GM12878 (cell line): ENCODE data around the gene SOWAHC. TPM values are rescaled to one million over a fixed set of nuclear protein-coding genes. Genes with fewer than 3 reads are reported as not detected.

Source experiments
- ATAC-seq: fragments of 200-7000 bp; cut with Tn5 transposase; 3 replicates; pipeline ENCODE4 v1.9.1; 2020; ENCODE audit warnings: mild to moderate bottlenecking, moderate library complexity
- BruUV-seq: library from RNA; stranded (reverse); fragments of 400-500 nt; replicated peaks from 2 replicates; lab custom pipeline; 2021; lab: Mats Ljungman, UMichigan
- CTCF ChIA-PET: fragments of 300-600 bp; sonication (Branson Sonifier 250); formaldehyde crosslinking; extraction: SDS; loops from one replicate; lab custom pipeline; 2021; ENCODE audit warnings: inconsistent platforms; lab: Yijun Ruan, JAX
- POLR2A ChIA-PET: fragments of 350-600 bp; formaldehyde crosslinking; extraction: SDS; loops from one replicate; lab custom pipeline; 2021; ENCODE audit warnings: inconsistent platforms; lab: Charles Lee
- RAD21 ChIA-PET: fragments of 300-600 bp; sonication (Branson Sonifier 250); formaldehyde crosslinking; loops from one replicate; lab custom pipeline; 2023; ENCODE audit warnings: antibody characterized with exemption; ENCODE audit not compliant: unreplicated experiment; lab: Charles Lee
- SMC1A ChIA-PET: fragments of 300-600 bp; sonication (Branson Sonifier 250); formaldehyde crosslinking; loops from one replicate; lab custom pipeline; 2023; ENCODE audit not compliant: unreplicated experiment, uncharacterized antibody; lab: Charles Lee
- DNase-seq: peaks from one replicate; pipeline ENCODE4 v3.0.0-alpha.2; 2011; ENCODE audit warnings: low read depth, low spot score
- FAIRE-seq: peaks from 3 replicates; lab custom pipeline; 2011; peaks lifted over from hg19 to GRCh38; lab: Jason Lieb, UNC
- H2AFZ ChIP-seq: 2 replicates; pipeline ENCODE4 v1.6.0; 2011; ENCODE audit warnings: low read depth, low read length, control low read depth; ENCODE audit not compliant: control insufficient read depth
- H3K27ac ChIP-seq: 2 replicates; pipeline ENCODE4 v1.5.1; 2011; ENCODE audit warnings: control low read depth; ENCODE audit not compliant: control insufficient read depth, insufficient read depth
- H3K27me3 ChIP-seq, 2 experiments: replicated peaks in 1 of 2; 2 replicates each; pipeline versions ENCODE4 v1.6.0 to v1.6.1; 2011; ENCODE audit warnings: low read length in 1 of 2; ENCODE audit not compliant: control insufficient read depth in 2 of 2, insufficient read depth in 2 of 2
- H3K36me3 ChIP-seq, 2 experiments: 2 replicates each; pipeline ENCODE4 v1.5.1; 2011; ENCODE audit warnings: low read length in 1 of 2; ENCODE audit not compliant: control insufficient read depth in 2 of 2, insufficient read depth in 2 of 2
- H3K4me1 ChIP-seq: 2 replicates; pipeline ENCODE4 v1.6.1; 2011; ENCODE audit warnings: mild to moderate bottlenecking, low read length, moderate library complexity, mixed read lengths; ENCODE audit not compliant: control insufficient read depth, insufficient read depth
- H3K4me2 ChIP-seq: 2 replicates; pipeline ENCODE4 v1.6.0; 2011; ENCODE audit warnings: control low read depth; ENCODE audit not compliant: control insufficient read depth, insufficient read depth
- H3K4me3 ChIP-seq: fragments of 200-600 bp; sonication (generic); 2 replicates; pipeline ENCODE4 v1.5.1; 2016
- H3K79me2 ChIP-seq: 2 replicates; pipeline ENCODE4 v1.6.0; 2011; ENCODE audit warnings: low read length; ENCODE audit not compliant: control insufficient read depth, insufficient read depth
- H3K9ac ChIP-seq: 2 replicates; pipeline ENCODE4 v1.8.0; 2011; ENCODE audit warnings: low read length, control low read depth, mixed read lengths; ENCODE audit not compliant: control insufficient read depth, insufficient read depth
- H3K9me3 ChIP-seq: replicated peaks from 3 replicates; pipeline ENCODE4 v1.5.1; 2011; ENCODE audit warnings: mild to moderate bottlenecking, low read length; ENCODE audit not compliant: control insufficient read depth, insufficient read depth
- H4K20me1 ChIP-seq: 2 replicates; pipeline ENCODE4 v1.6.0; 2011; ENCODE audit not compliant: control insufficient read depth, insufficient read depth
- MTA3 ChIP-seq: IDR thresholded peaks from 2 replicates; pipeline ENCODE4 v1.6.1; 2012; ENCODE audit warnings: low read length, inconsistent platforms, borderline replicate concordance
- NFIC ChIP-seq: IDR thresholded peaks from 2 replicates; pipeline ENCODE4 v1.6.1; 2012; ENCODE audit warnings: low read depth, mild to moderate bottlenecking, inconsistent platforms, low read length, moderate library complexity
- RAD51 ChIP-seq: fragments of 450-650 bp; IDR thresholded peaks from 2 replicates; pipeline ENCODE4 v1.6.1; 2016; ENCODE audit warnings: moderate library complexity, mild to moderate bottlenecking, inconsistent platforms
- STAT1 ChIP-seq: fragments of 450-650 bp; conservative IDR thresholded peaks from 2 replicates; pipeline ENCODE4 v1.6.1; 2014; ENCODE audit warnings: antibody characterized with exemption, mild to moderate bottlenecking
- WGBS: methylation state at CpG from one replicate; pipeline ENCODE4 v1.1.6; 2016; ENCODE audit warnings: low lambda C conversion rate; ENCODE audit not compliant: insufficient replicate concordance, insufficient coverage; ENCODE audit errors: missing lambda C conversion rate; 5-methylcytosine and 5-hydroxymethylcytosine counted together
- in situ Hi-C: fragments of 300-500 bp; cut with MboI; formaldehyde crosslinking; loops from 9 replicates; pipeline ENCODE4 v1.14.3; 2018; ENCODE audit warnings: mixed read lengths
- intact Hi-C: fragments of 100-400 bp; cut with micrococcal nuclease; formaldehyde crosslinking; loops from one replicate; pipeline ENCODE4 v1.14.2; 2022; ENCODE audit not compliant: unreplicated experiment
- polyA plus RNA-seq, 11 experiments: library from polyadenylated mRNA; depleted of rRNA in 4 of 11; unstranded in 6 of 11; stranded (reverse) in 5 of 11; fragments of >200 nt; fragmentation: Nextera tagmentation in 4 of 11; fragmentation: Illumina TruSeq in 1 of 11; extraction: Ambion mirVana in 4 of 11; extraction: Trizol in 1 of 11; gene quantifications; 1 replicate in 1 of 11; 2 replicates in 10 of 11; pipeline versions ENCODE4 v1.2.1 to v1.2.3, GENCODE V29; 2011 to 2016; ENCODE audit warnings: inconsistent platforms in 2 of 11, missing spikeins in 2 of 11, low read depth in 1 of 11
- total RNA-seq, 4 experiments: library from RNA; depleted of rRNA in 3 of 4; stranded (reverse); fragments of >200 nt in 3 of 4; fragmentation: Illumina TruSeq in 1 of 4; extraction: Trizol in 1 of 4; gene quantifications; 2 replicates each; pipeline versions ENCODE4 v1.2.1 to v1.2.3, GENCODE V29; 2013 to 2021
- TF ChIP-seq, protein P1 (sequence below): fragments of 450-650 bp; IDR thresholded peaks from 2 replicates; pipeline ENCODE4 v1.6.1; 2017; ENCODE audit warnings: low read depth, mild to moderate bottlenecking, moderate library complexity
- TF ChIP-seq, protein P2 (sequence below): fragments of 450-650 bp; IDR thresholded peaks from 2 replicates; pipeline ENCODE4 v1.6.1; 2018; ENCODE audit warnings: mild to moderate bottlenecking, low read depth, moderate library complexity; ENCODE audit not compliant: partially characterized antibody

The SOWAHC gene
- total and polyA plus RNA-seq, 10 of the 15 experiments (the other 5 are each of a cell fraction or from before 2014, with no cell fraction given): 0.48 to 2.6 (median 1.8) TPM

DNA sequence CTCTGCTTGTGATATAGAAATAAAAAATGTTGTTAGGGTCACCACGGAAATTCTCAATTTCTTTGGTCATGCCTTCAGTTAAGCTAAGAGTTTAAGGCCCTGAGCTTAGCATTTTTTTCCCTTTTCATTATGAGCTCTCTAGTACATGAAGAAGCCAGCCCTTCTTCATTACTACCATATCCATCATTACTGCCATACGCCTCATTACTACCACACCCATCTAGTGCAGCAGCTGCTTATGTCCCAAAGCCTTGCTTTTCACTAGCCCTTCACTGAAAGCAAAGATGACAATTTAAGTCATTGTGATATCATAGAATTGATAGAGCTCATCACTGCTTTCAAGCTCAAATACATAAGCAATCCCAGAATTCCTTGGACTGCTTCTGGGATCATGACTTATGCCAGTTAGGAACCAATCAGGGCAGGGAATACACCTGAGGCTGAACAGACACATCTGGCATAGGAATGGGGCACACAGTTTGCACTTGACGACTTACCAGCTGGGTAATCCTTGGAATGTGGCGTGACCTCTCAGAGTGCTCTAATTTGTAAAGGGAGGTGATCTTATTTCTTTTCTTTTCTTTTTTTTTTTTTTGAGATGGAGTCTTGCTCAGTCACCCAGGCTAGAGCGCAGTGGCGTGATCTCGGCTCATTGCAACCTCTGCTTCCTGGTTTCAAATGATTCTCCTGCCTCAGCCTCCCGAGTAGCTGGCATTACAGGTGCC, 40.3 kb downstream of the SOWAHC start:
- CTCF ChIA-PET: interaction anchor here (0.7 to 1.3 kb wide), 4 partner anchors 9 to 40 kb away, joined by 3 to 4 read pairs (median 4); no protein-coding TSS in a partner anchor
- RAD21 ChIA-PET: no interaction called here
- H3K27ac ChIP-seq: no peak overlapping the region
- BruUV-seq: no TSS peak
- FAIRE-seq (no peak), DNase-seq (no peak), ATAC-seq (no peak)
- H3K4me2 ChIP-seq: no peak overlapping the region
- no peak overlapping the region for H3K9ac ChIP-seq
- in situ Hi-C loops: no loop called here
- SMC1A ChIA-PET: interaction anchor here (0.8 to 1.6 kb wide), 5 partner anchors 9 to 109 kb away, joined by 3 to 4 read pairs (median 4); no protein-coding TSS in a partner anchor
- intact Hi-C loops: no loop called here
- H2AFZ ChIP-seq: no peak overlapping the region
- H3K36me3 ChIP-seq: no peaks in the 10 kb centered on the region
- no peak overlapping the region for H3K4me3 ChIP-seq
- peaks cover 4% of the 10 kb centered on the region; the same call in 2 of the 3 replicates for H3K9me3 ChIP-seq
- WGBS: 49% methylated on average over 8 of the region's 8 CpGs
- H3K4me1 ChIP-seq: no peaks in the 10 kb centered on the region
- TF ChIP-seq MTA3: no peak
- TF ChIP-seq RAD51: no peak
- POLR2A ChIA-PET: interaction anchor here (0.5 kb wide), 1 partner anchor 106 kb away, joined by 7 read pairs; no protein-coding TSS in a partner anchor
- no peaks in the 10 kb centered on the region for H3K79me2 ChIP-seq
- H4K20me1 ChIP-seq: no peaks in the 10 kb centered on the region
- H3K27me3 ChIP-seq: no peaks in the 10 kb centered on the region

DNA sequence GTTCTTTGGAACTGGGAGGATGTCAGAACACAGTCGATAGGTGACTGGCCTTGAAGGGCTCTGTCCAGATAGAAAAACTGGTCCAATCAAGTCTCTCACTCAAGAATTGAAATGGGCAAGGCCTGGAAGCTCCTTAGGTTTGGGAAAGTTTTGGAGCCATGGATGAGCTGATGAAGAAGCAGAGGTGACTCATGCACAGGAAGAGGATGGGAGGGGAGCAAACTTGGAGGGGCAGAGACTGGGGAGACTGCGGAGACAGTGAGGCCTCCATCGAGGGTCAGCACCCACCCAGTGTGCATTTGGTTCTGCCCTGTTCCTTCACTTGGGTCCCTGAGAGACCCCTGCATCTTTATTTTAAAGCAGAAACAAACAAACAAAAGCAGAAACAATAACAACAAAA, 41.1 kb downstream of the SOWAHC start:
- H2AFZ ChIP-seq: no peak overlapping the region
- no peak for ATAC-seq
- no peaks in the 10 kb centered on the region for H3K36me3 ChIP-seq
- ChIA-PET SMC1A (interaction anchor here (1.3 kb wide), 1 partner anchor 59 kb away, joined by 4 read pairs; no protein-coding TSS in a partner anchor), RAD21 (no interaction called here), POLR2A (no interaction called here), CTCF (no interaction called here)
- no peaks in the 10 kb centered on the region; the same call in 2 of the 3 replicates for H3K9me3 ChIP-seq
- H3K9ac ChIP-seq: no peak overlapping the region
- H3K4me3 ChIP-seq: no peak overlapping the region
- intact Hi-C loops: no loop called here
- H4K20me1 ChIP-seq: no peaks in the 10 kb centered on the region
- no peak overlapping the region for H3K4me2 ChIP-seq
- BruUV-seq: no TSS peak
- no peaks in the 10 kb centered on the region for H3K79me2 ChIP-seq
- H3K4me1 ChIP-seq: no peaks in the 10 kb centered on the region
- in situ Hi-C loops: no loop called here
- DNase-seq: no peak
- H3K27ac ChIP-seq: no peak overlapping the region
- no peak for FAIRE-seq
- no peaks in the 10 kb centered on the region for H3K27me3 ChIP-seq
- 23% methylated on average over 3 of the region's 3 CpGs for WGBS
- TF ChIP-seq STAT1 (no peak), NFIC (no peak)
- TF ChIP-seq, protein P1, sequence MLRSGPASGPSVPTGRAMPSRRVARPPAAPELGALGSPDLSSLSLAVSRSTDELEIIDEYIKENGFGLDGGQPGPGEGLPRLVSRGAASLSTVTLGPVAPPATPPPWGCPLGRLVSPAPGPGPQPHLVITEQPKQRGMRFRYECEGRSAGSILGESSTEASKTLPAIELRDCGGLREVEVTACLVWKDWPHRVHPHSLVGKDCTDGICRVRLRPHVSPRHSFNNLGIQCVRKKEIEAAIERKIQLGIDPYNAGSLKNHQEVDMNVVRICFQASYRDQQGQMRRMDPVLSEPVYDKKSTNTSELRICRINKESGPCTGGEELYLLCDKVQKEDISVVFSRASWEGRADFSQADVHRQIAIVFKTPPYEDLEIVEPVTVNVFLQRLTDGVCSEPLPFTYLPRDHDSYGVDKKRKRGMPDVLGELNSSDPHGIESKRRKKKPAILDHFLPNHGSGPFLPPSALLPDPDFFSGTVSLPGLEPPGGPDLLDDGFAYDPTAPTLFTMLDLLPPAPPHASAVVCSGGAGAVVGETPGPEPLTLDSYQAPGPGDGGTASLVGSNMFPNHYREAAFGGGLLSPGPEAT: no peak
- TF ChIP-seq, protein P2, sequence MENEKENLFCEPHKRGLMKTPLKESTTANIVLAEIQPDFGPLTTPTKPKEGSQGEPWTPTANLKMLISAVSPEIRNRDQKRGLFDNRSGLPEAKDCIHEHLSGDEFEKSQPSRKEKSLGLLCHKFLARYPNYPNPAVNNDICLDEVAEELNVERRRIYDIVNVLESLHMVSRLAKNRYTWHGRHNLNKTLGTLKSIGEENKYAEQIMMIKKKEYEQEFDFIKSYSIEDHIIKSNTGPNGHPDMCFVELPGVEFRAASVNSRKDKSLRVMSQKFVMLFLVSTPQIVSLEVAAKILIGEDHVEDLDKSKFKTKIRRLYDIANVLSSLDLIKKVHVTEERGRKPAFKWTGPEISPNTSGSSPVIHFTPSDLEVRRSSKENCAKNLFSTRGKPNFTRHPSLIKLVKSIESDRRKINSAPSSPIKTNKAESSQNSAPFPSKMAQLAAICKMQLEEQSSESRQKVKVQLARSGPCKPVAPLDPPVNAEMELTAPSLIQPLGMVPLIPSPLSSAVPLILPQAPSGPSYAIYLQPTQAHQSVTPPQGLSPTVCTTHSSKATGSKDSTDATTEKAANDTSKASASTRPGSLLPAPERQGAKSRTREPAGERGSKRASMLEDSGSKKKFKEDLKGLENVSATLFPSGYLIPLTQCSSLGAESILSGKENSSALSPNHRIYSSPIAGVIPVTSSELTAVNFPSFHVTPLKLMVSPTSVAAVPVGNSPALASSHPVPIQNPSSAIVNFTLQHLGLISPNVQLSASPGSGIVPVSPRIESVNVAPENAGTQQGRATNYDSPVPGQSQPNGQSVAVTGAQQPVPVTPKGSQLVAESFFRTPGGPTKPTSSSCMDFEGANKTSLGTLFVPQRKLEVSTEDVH: no peak
